ENCODE results near the gene TMA16.

The TMA16 gene

DNA sequence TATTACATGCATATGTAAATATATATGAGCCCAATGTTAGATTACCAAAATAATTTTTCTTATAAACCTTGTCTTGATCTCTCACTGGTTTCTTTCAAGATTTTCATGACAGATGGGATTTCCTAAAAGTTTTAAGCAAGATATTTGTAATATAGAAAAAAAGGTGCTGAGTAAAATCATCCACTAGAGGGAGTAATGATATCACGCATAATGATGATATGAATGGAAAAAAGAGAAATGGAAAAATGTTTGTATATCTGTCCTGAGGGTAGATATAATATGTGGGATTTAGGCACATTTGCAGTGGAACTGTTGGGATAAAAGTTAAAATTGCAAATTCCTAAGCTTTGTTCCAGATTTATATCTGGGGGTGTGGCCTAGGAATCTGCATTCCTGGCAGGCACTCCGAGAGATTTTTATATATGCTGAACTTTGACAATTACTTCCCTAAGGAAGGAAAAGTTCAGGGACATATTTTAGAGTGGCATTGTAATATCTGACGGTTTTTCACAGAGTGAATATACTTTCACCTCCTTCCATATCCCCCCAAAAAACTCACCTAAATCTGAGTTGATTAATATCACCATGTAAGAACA, 60.5 kb downstream of the TMA16 start:
- Histone ChIP-seq H3K36me3 (ENCODE audit: control insufficient read depth, low read length) (0 out of 2 replicates have a peak, but pooled peaks cover 4% of the 10 kb centered on the region), H3K27me3 (ENCODE audit: control insufficient read depth, low read length) (no peaks in the 10 kb centered on the region), H3F3A (ENCODE audit: control insufficient read depth, insufficient read depth) (peaks cover 12% of the 10 kb centered on the region; the same call in 1 of the 2 replicates), H3K27ac (ENCODE audit: low read depth, low read length) (no peak overlapping the region), H3K4me2 (ENCODE audit: low read length) (no peak overlapping the region), H3K79me2 (ENCODE audit: control insufficient read depth, low read length) (no peaks in the 10 kb centered on the region), H3K4me3 (ENCODE audit: low read length) (no peak overlapping the region), H4K20me1 (ENCODE audit: control insufficient read depth, insufficient read depth, low read depth, low read length) (no peaks in the 10 kb centered on the region), H3K9me2 (replicated peaks; ENCODE audit: control insufficient read depth, low read length) (no peaks in the 10 kb centered on the region), H3K9me3 (ENCODE audit: control insufficient read depth, insufficient read depth, low read length) (no peaks in the 10 kb centered on the region), H3K4me1 (ENCODE audit: control insufficient read depth, low read length) (peaks cover 48% of the 10 kb centered on the region)
- TF ChIP-seq, protein P1, sequence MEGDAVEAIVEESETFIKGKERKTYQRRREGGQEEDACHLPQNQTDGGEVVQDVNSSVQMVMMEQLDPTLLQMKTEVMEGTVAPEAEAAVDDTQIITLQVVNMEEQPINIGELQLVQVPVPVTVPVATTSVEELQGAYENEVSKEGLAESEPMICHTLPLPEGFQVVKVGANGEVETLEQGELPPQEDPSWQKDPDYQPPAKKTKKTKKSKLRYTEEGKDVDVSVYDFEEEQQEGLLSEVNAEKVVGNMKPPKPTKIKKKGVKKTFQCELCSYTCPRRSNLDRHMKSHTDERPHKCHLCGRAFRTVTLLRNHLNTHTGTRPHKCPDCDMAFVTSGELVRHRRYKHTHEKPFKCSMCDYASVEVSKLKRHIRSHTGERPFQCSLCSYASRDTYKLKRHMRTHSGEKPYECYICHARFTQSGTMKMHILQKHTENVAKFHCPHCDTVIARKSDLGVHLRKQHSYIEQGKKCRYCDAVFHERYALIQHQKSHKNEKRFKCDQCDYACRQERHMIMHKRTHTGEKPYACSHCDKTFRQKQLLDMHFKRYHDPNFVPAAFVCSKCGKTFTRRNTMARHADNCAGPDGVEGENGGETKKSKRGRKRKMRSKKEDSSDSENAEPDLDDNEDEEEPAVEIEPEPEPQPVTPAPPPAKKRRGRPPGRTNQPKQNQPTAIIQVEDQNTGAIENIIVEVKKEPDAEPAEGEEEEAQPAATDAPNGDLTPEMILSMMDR (IDR thresholded peaks at IDR 0.05; ENCODE audit: low read depth, low read length, poor library complexity, severe bottlenecking), result peak; percentile 80
- no peak for TF ChIP-seq EZH2phosphoT487 (IDR thresholded peaks at IDR 0.05; ENCODE audit: borderline replicate concordance, low read length)

DNA sequence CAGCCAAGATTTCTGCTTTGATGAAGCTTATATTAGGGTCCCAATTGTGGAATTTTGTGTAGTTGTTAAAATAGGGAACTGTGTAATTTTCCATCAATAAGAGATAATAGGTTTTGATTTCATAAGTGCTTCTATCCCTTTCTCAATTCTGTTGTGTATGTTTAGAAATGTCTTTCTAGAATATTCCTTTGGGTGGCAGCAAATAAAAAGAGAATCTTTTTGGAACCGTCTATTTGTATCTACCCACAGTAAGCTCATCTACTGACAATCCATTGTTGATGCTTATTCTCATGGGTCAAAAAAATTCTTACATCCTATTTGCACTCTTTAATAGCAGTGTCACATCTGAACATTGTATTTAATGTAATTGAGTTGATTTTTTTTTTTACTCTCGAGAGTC, 61.7 kb downstream of the TMA16 start:
- Histone ChIP-seq H3K9me2 (replicated peaks; ENCODE audit: control insufficient read depth, low read length) (no peaks in the 10 kb centered on the region), H3K79me2 (ENCODE audit: control insufficient read depth, low read length) (no peaks in the 10 kb centered on the region), H3K9me3 (ENCODE audit: control insufficient read depth, insufficient read depth, low read length) (0 out of 2 replicates have a peak, but pooled peaks cover 2% of the 10 kb centered on the region), H3F3A (ENCODE audit: control insufficient read depth, insufficient read depth) (peaks cover 12% of the 10 kb centered on the region; the same call in 1 of the 2 replicates), H3K4me1 (ENCODE audit: control insufficient read depth, low read length) (peaks cover 40% of the 10 kb centered on the region), H3K4me3 (ENCODE audit: low read length) (no peak overlapping the region), H3K4me2 (ENCODE audit: low read length) (no peak overlapping the region), H3K27me3 (ENCODE audit: control insufficient read depth, low read length) (no peaks in the 10 kb centered on the region), H4K20me1 (ENCODE audit: control insufficient read depth, insufficient read depth, low read depth, low read length) (no peaks in the 10 kb centered on the region), H3K27ac (ENCODE audit: low read depth, low read length) (no peak overlapping the region), H3K36me3 (ENCODE audit: control insufficient read depth, low read length) (peaks cover 4% of the 10 kb centered on the region; the same call in 1 of the 2 replicates)
- TF ChIP-seq, protein P1 (IDR thresholded peaks at IDR 0.05; ENCODE audit: low read depth, low read length, poor library complexity, severe bottlenecking), result peak; percentile 52
- TF ChIP-seq EZH2phosphoT487 (IDR thresholded peaks at IDR 0.05; ENCODE audit: borderline replicate concordance, low read length), result no peak

DNA sequence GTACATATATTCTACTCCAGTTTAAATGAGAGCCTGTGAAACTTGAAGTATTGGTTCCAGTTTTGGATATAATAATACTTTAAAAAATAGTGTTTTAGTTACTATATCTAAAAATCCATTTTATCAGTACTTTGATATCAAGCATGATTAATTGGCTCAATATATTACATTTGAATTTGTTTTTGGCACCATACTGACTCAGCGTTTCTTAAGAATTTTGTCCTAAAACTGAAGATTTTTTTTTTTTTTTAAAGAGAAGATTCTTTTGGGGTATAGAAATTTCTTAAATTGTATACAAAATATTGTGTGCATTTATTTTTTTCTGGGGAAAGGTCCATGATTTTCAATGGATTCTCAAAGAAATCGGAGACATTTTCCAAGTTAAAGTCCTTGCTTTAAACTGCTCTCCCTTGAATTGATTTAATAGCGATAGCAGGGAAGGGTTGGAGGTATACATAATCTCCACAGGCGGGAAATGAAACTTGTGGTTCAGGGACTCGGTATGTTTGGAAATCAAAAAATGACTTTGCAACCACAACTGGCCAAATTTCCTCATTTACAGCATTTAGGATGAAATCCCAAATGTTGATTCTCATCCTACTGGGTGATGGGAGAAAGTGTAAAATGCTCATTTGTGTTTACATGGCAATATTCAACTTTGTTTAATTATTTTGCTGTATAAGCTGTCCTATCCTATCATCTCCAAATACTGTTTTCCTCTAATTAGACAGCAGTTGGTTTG, 62.3 kb downstream of the TMA16 start:
- peak overlapping the region; percentile 10; the same call in 1 of the 2 replicates for H3K4me2 ChIP-seq (ENCODE audit: low read length)
- no peaks in the 10 kb centered on the region for H4K20me1 ChIP-seq (ENCODE audit: control insufficient read depth, insufficient read depth, low read depth, low read length)
- H3F3A ChIP-seq (ENCODE audit: control insufficient read depth, insufficient read depth), result peaks cover 12% of the 10 kb centered on the region; the same call in 1 of the 2 replicates
- H3K4me3 ChIP-seq (ENCODE audit: low read length), result no peak overlapping the region
- peaks cover 40% of the 10 kb centered on the region for H3K4me1 ChIP-seq (ENCODE audit: control insufficient read depth, low read length)
- H3K9me2 ChIP-seq (replicated peaks; ENCODE audit: control insufficient read depth, low read length), result no peaks in the 10 kb centered on the region
- H3K9me3 ChIP-seq (ENCODE audit: control insufficient read depth, insufficient read depth, low read length), result 0 out of 2 replicates have a peak, but pooled peaks cover 2% of the 10 kb centered on the region
- H3K79me2 ChIP-seq (ENCODE audit: control insufficient read depth, low read length), result no peaks in the 10 kb centered on the region
- no peak overlapping the region for H3K27ac ChIP-seq (ENCODE audit: low read depth, low read length)
- H3K36me3 ChIP-seq (ENCODE audit: control insufficient read depth, low read length), result peaks cover 4% of the 10 kb centered on the region; the same call in 1 of the 2 replicates
- no peak for TF ChIP-seq EZH2phosphoT487 (IDR thresholded peaks at IDR 0.05; ENCODE audit: borderline replicate concordance, low read length)
- TF ChIP-seq, protein P1 (IDR thresholded peaks at IDR 0.05; ENCODE audit: low read depth, low read length, poor library complexity, severe bottlenecking), result no peak
- no peaks in the 10 kb centered on the region for H3K27me3 ChIP-seq (ENCODE audit: control insufficient read depth, low read length)
